IMR-90 (cell line): Measurements from ENCODE around the gene YY1AP1. TPM values are rescaled to one million over a fixed set of nuclear protein-coding genes. Genes with fewer than 3 reads are reported as not detected.

Experiments
- ATAC-seq: fragments of 200-7000 bp; cut with Tn5 transposase; 2 replicates; pipeline ENCODE4 v1.9.1; 2020; ENCODE audit warnings: low read depth, mild to moderate bottlenecking, moderate library complexity
- BruUV-seq: library from RNA; stranded (reverse); fragments of 400-500 nt; replicated peaks from 2 replicates; lab custom pipeline; 2021; lab: Mats Ljungman, UMichigan
- CTCF ChIA-PET: fragments of 300-600 bp; formaldehyde crosslinking; extraction: SDS; loops from one replicate; lab custom pipeline; 2021; ENCODE audit warnings: antibody characterized with exemption; lab: Yijun Ruan, JAX
- POLR2A ChIA-PET: fragments of 300-600 bp; sonication (Branson Sonifier 250); formaldehyde crosslinking; loops from one replicate; lab custom pipeline; 2022; ENCODE audit warnings: antibody characterized with exemption; ENCODE audit not compliant: unreplicated experiment; lab: Charles Lee
- DNase-seq: peaks from one replicate; pipeline ENCODE4 v3.0.0; 2013
- H2AFZ ChIP-seq: replicated peaks from 2 replicates; pipeline ENCODE3; 2013; ENCODE audit warnings: low read length, mild to moderate bottlenecking; ENCODE audit not compliant: poor library complexity
- H2AK5ac ChIP-seq: 2 replicates; pipeline ENCODE4 v1.6.1; 2013; ENCODE audit warnings: low read depth, low read length, inconsistent platforms
- H2AK9ac ChIP-seq: replicated peaks from 2 replicates; pipeline ENCODE3; 2013; ENCODE audit warnings: mild to moderate bottlenecking, low read depth, low read length, moderate library complexity; ENCODE audit not compliant: poor library complexity
- H2BK120ac ChIP-seq: 2 replicates; pipeline ENCODE4 v1.6.1; 2013; ENCODE audit warnings: low read depth, low read length, inconsistent platforms
- H2BK15ac ChIP-seq: 3 replicates; pipeline ENCODE4 v1.6.1; 2013; ENCODE audit warnings: low read depth, low read length, inconsistent platforms
- H2BK20ac ChIP-seq: 2 replicates; pipeline ENCODE4 v1.6.1; 2013; ENCODE audit warnings: low read depth, mild to moderate bottlenecking, inconsistent platforms, low read length, moderate library complexity
- H2BK5ac ChIP-seq: 2 replicates; pipeline ENCODE4 v1.6.1; 2013; ENCODE audit warnings: mild to moderate bottlenecking, low read depth, low read length, inconsistent platforms; ENCODE audit not compliant: poor library complexity, severe bottlenecking
- H3K14ac ChIP-seq: replicated peaks from 2 replicates; pipeline ENCODE4 v1.6.1; 2013; ENCODE audit warnings: low read depth, low read length, inconsistent platforms
- H3K18ac ChIP-seq: 2 replicates; pipeline ENCODE4 v1.6.1; 2013; ENCODE audit warnings: low read depth, low read length, control low read depth
- H3K23ac ChIP-seq: 2 replicates; pipeline ENCODE4 v1.6.1; 2013; ENCODE audit warnings: low read depth, low read length, inconsistent platforms
- H3K27ac ChIP-seq: 2 replicates; pipeline ENCODE4 v1.5.1; 2013; ENCODE audit warnings: mild to moderate bottlenecking, control low read depth, low read length; ENCODE audit not compliant: insufficient read depth
- H3K27me3 ChIP-seq: 2 replicates; pipeline ENCODE4 v1.6.1; 2013; ENCODE audit warnings: low read length; ENCODE audit not compliant: control insufficient read depth, insufficient read depth
- H3K36me3 ChIP-seq: 2 replicates; pipeline ENCODE4 v1.6.1; 2013; ENCODE audit warnings: low read length, mixed read lengths; ENCODE audit not compliant: control insufficient read depth, insufficient read depth
- H3K4ac ChIP-seq: 2 replicates; pipeline ENCODE4 v1.6.1; 2013; ENCODE audit warnings: low read depth, low read length, inconsistent platforms
- H3K4me1 ChIP-seq: 2 replicates; pipeline ENCODE4 v1.6.1; 2013; ENCODE audit warnings: low read length, mixed read lengths; ENCODE audit not compliant: control insufficient read depth, insufficient read depth
- H3K4me2 ChIP-seq: 2 replicates; pipeline ENCODE4 v1.6.1; 2013; ENCODE audit warnings: low read depth, mild to moderate bottlenecking, control low read depth, low read length, moderate library complexity
- H3K4me3 ChIP-seq: 2 replicates; pipeline ENCODE4 v1.5.1; 2013; ENCODE audit warnings: low read depth, mild to moderate bottlenecking, control low read depth, low read length, moderate library complexity; ENCODE audit not compliant: insufficient read depth
- H3K56ac ChIP-seq: 2 replicates; pipeline ENCODE4 v1.6.1; 2013; ENCODE audit warnings: low read length, inconsistent platforms; ENCODE audit not compliant: insufficient read depth; ENCODE audit errors: extremely low read depth
- H3K79me1 ChIP-seq, 2 experiments: 2 replicates each; pipeline ENCODE4 v1.6.1; 2013; ENCODE audit warnings: low read length in 2 of 2, inconsistent platforms in 1 of 2, low read depth in 1 of 2
- H3K9ac ChIP-seq: 2 replicates; pipeline ENCODE4 v1.6.1; 2013; ENCODE audit warnings: low read depth, low read length, control low read depth
- H3K9me1 ChIP-seq: 2 replicates; pipeline ENCODE4 v1.6.1; 2013; ENCODE audit warnings: low read length, inconsistent platforms; ENCODE audit not compliant: insufficient read depth
- H3K9me3 ChIP-seq: 2 replicates; pipeline ENCODE4 v1.6.1; 2013; ENCODE audit warnings: low read length; ENCODE audit not compliant: control insufficient read depth, insufficient read depth
- H4K20me1 ChIP-seq: 2 replicates; pipeline ENCODE4 v1.6.1; 2013; ENCODE audit warnings: low read length, inconsistent platforms; ENCODE audit not compliant: insufficient read depth
- H4K5ac ChIP-seq: 2 replicates; pipeline ENCODE4 v1.6.1; 2013; ENCODE audit warnings: mild to moderate bottlenecking, low read depth, low read length, control low read depth
- H4K8ac ChIP-seq, 2 experiments: 2 replicates each; pipeline ENCODE4 v1.6.1; 2013; ENCODE audit warnings: low read depth in 2 of 2, low read length in 2 of 2, control low read depth in 1 of 2, inconsistent platforms in 1 of 2
- H4K91ac ChIP-seq: 2 replicates; pipeline ENCODE4 v1.6.1; 2013; ENCODE audit warnings: low read depth, low read length, inconsistent platforms; ENCODE audit not compliant: insufficient read depth
- CHD1 ChIP-seq: IDR thresholded peaks from 2 replicates; pipeline ENCODE4 v1.6.1; 2012; ENCODE audit warnings: low read depth, low read length, improper control_type of control experiment
- FOS ChIP-seq: fragments of 150-350 bp; IDR thresholded peaks from 2 replicates; pipeline ENCODE4 v1.6.1; 2016; ENCODE audit warnings: low read depth, low read length
- MAFK ChIP-seq: IDR thresholded peaks from 2 replicates; pipeline ENCODE4 v1.6.1; 2012; ENCODE audit warnings: low read depth, low read length, improper control_type of control experiment
- MAZ ChIP-seq: IDR thresholded peaks from 2 replicates; pipeline ENCODE4 v1.6.1; 2012; ENCODE audit warnings: low read depth, mild to moderate bottlenecking, low read length, improper control_type of control experiment, moderate library complexity, borderline replicate concordance
- RCOR1 ChIP-seq: IDR thresholded peaks from 2 replicates; pipeline ENCODE4 v1.6.1; 2012; ENCODE audit warnings: mild to moderate bottlenecking, low read length, improper control_type of control experiment; ENCODE audit not compliant: insufficient replicate concordance
- WGBS, 2 experiments: methylation state at CpG; one replicate each; pipeline versions ENCODE4 v1.1.5 to v1.1.7; 2013; ENCODE audit warnings: missing lambda C conversion rate in 2 of 2; ENCODE audit not compliant: insufficient read length in 1 of 2; ENCODE audit errors: extremely low coverage in 2 of 2; 5-methylcytosine and 5-hydroxymethylcytosine counted together
- dilution Hi-C: fragments of 300-500 bp; cut with HindIII; formaldehyde crosslinking; loops from one replicate; pipeline ENCODE4 v1.14.3; 2018; ENCODE audit warnings: low sequenced_read_pairs; ENCODE audit not compliant: unreplicated experiment
- in situ Hi-C: fragments of 300-500 bp; cut with MboI; formaldehyde crosslinking; loops from 3 replicates; pipeline ENCODE4 v1.14.3; 2019; ENCODE audit warnings: low sequenced_read_pairs, inconsistent platforms, mixed read lengths
- intact Hi-C: fragments of 100-400 bp; cut with micrococcal nuclease; formaldehyde crosslinking; loops from 2 replicates; pipeline ENCODE4 v1.10.0; 2022
- polyA plus RNA-seq, 3 experiments: library from polyadenylated mRNA; depleted of rRNA; stranded (reverse); fragments of >200 nt; gene quantifications; 2 replicates each; pipeline ENCODE4 v1.2.3, GENCODE V29; 2012; ENCODE audit warnings: low replicate concordance in 1 of 3
- total RNA-seq: library from RNA; depleted of rRNA; stranded (reverse); fragments of >200 nt; gene quantifications from 2 replicates; pipeline ENCODE4 v1.2.3, GENCODE V29; 2012
- TF ChIP-seq, protein P1 (sequence below): fragments of 150-350 bp; IDR thresholded peaks from 2 replicates; pipeline ENCODE4 v1.6.1; 2017; ENCODE audit warnings: mild to moderate bottlenecking, antibody characterized with exemption, low read length, low read depth

The YY1AP1 gene
- total and polyA plus RNA-seq, 2 of the 4 experiments (the other 2 are of a cell fraction): 31.5 to 52.6 TPM

DNA sequence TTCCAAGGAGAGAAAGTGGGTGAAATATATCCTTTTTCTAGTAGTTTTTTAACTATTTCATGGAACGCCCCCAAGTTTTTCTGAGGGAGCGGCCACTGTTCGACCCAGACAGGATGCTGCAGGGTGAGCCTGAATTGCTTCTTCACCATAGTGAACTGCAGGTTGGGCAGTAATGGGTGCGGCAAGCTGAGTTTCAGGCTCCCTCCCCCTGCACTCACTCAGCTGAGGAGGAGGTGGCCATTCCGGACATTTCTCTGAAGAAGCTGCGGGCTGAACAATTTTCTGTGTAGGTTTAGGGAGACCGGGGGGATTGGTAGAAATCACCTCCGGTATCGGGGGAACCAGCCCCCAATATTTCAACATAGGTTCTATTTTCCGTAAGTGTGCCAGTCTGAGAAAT, 8.5 kb upstream of the YY1AP1 start:
- H3K79me1 ChIP-seq: peaks cover 3 to 51% of the 10 kb centered on the region in 2 experiments; a peak in 3 of 4 replicates
- no peak for TF ChIP-seq RCOR1
- no peak for TF ChIP-seq CHD1
- no peak for TF ChIP-seq MAFK
- no peak for TF ChIP-seq MAZ
- TF ChIP-seq, protein P1, sequence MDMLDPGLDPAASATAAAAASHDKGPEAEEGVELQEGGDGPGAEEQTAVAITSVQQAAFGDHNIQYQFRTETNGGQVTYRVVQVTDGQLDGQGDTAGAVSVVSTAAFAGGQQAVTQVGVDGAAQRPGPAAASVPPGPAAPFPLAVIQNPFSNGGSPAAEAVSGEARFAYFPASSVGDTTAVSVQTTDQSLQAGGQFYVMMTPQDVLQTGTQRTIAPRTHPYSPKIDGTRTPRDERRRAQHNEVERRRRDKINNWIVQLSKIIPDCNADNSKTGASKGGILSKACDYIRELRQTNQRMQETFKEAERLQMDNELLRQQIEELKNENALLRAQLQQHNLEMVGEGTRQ: no peak
- TF ChIP-seq FOS: no peak
- no peak overlapping the region for H3K14ac ChIP-seq
- intact Hi-C loops: no loop called here
- peaks cover 43% of the 10 kb centered on the region for H4K20me1 ChIP-seq
- H3K4me2 ChIP-seq: no peak overlapping the region
- ChIA-PET CTCF (no interaction called here), POLR2A (no interaction called here)
- H2AK5ac ChIP-seq: no peak overlapping the region
- DNase-seq: no peak
- H3K18ac ChIP-seq: no peak overlapping the region
- no peak overlapping the region for H2AFZ ChIP-seq
- peaks cover 2% of the 10 kb centered on the region; the same call in 1 of the 2 replicates for H3K4me1 ChIP-seq
- in situ Hi-C loops: no loop called here
- H3K36me3 ChIP-seq: no peaks in the 10 kb centered on the region; the same call in 1 of the 2 replicates
- H3K9me1 ChIP-seq: no peaks in the 10 kb centered on the region; the same call in 1 of the 2 replicates
- H4K91ac ChIP-seq: no peak overlapping the region
- H4K5ac ChIP-seq: no peak overlapping the region
- H3K27ac ChIP-seq: no peak overlapping the region
- no peak overlapping the region for H2BK5ac ChIP-seq
- no peaks in the 10 kb centered on the region for H3K27me3 ChIP-seq
- no peaks in the 10 kb centered on the region for H3K9me3 ChIP-seq
- H3K4ac ChIP-seq: no peak overlapping the region
- dilution Hi-C loops: no loop called here
- H3K4me3 ChIP-seq: no peak overlapping the region
- WGBS, 2 experiments: 100% methylated on average over 1 of the region's 10 CpGs; no CpG with 5 or more reads in 1 of the 2 experiments
- H2BK20ac ChIP-seq: no peak overlapping the region
- no peak for ATAC-seq
- BruUV-seq: no TSS peak
- H4K8ac ChIP-seq: no peak overlapping the region
- H2BK15ac ChIP-seq: no peak overlapping the region
- H3K23ac ChIP-seq: no peak overlapping the region
- H3K9ac ChIP-seq: no peak overlapping the region
- H2AK9ac ChIP-seq: no peak overlapping the region
- H2BK120ac ChIP-seq: no peak overlapping the region
- no peak overlapping the region for H3K56ac ChIP-seq
